Activated naive CD4-positive, alpha-beta T cell treated with anti-CD3 and anti-CD28 coated beads, Interleukin-2, amount 10 ng/mL, durations not matched to agents 5 hours and 36 hours (primary cell): ENCODE measurements around the gene CTPS2. TPM values are rescaled to one million over a fixed set of nuclear protein-coding genes. Genes with fewer than 3 reads are reported as not detected.

Experiments
- microRNA-seq: library from miRNA; unstranded; fragments of <30 nt; microRNA quantifications from one replicate; pipeline ENCODE4 v1.2.0, GENCODE V29; 2022; ENCODE audit warnings: borderline microRNAs expressed, borderline replicate concordance
- total RNA-seq, 2 experiments: library from RNA; stranded (reverse); gene quantifications; one replicate each; pipeline ENCODE4 v1.2.3, GENCODE V29; 2021

Gene CTPS2, protein sequence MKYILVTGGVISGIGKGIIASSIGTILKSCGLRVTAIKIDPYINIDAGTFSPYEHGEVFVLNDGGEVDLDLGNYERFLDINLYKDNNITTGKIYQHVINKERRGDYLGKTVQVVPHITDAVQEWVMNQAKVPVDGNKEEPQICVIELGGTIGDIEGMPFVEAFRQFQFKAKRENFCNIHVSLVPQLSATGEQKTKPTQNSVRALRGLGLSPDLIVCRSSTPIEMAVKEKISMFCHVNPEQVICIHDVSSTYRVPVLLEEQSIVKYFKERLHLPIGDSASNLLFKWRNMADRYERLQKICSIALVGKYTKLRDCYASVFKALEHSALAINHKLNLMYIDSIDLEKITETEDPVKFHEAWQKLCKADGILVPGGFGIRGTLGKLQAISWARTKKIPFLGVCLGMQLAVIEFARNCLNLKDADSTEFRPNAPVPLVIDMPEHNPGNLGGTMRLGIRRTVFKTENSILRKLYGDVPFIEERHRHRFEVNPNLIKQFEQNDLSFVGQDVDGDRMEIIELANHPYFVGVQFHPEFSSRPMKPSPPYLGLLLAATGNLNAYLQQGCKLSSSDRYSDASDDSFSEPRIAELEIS
- 1 to 10 TPM; 4.7 to 5.8 TPM for total RNA-seq

GRCh38 chrX:16712548-16713155 lies at the start of gene CTPS2:
Gene CTPS2 (minus strand): TSS chrX:16712669. CDS start chrX:16702902, 9,767 bp downstream.

GRCh38 chrX:16719334-16720084 lies 7.0 kb upstream of the CTPS2 start, which contains the start of gene SYAP1:
Gene SYAP1 (plus strand): TSS chrX:16719612. CDS start chrX:16719725, 113 bp downstream.

GRCh38 chrX:16649858-16650257 lies 62.6 kb downstream of the CTPS2 start, which contains the start of gene S100G:
Gene S100G (plus strand): TSS chrX:16650158. CDS start chrX:16651007, 849 bp downstream.

Small RNA genes within 50 kb of the gene (microRNA-seq; reads per million reads assigned to microRNA genes)
- gene MIR548AM: not detected

Other genes starting within 250 kb of the CTPS2 start
- gene S100G, start 62.5 kb downstream of the CTPS2 start, total RNA-seq: not detected
- 10 to 100 TPM; 15.6 to 17.9 TPM for gene SYAP1, start 6.9 kb upstream of the CTPS2 start, total RNA-seq
- gene TXLNG, start 73.8 kb upstream of the CTPS2 start, total RNA-seq: 10 to 100 TPM; 10.9 to 11.1 TPM
- 100 to 1,000 TPM; 122 to 126 TPM for gene RBBP7, start 157.7 kb upstream of the CTPS2 start, total RNA-seq
- gene REPS2, start 234.0 kb upstream of the CTPS2 start, total RNA-seq: under 1 TPM in 1 of 2 experiments, not detected in 1; 0.07 TPM